Astrocyte (in vitro differentiated cells and primary cell): ENCODE data around the gene RUNX3. TPM values are rescaled to one million over a fixed set of nuclear protein-coding genes. Genes with fewer than 3 reads are reported as not detected.

Experiments used
- DNase-seq: peaks from one replicate; pipeline ENCODE4 v3.0.0-alpha.2; 2010; ENCODE audit warnings: low read depth
- FAIRE-seq: peaks from 2 replicates; lab custom pipeline; 2011; peaks lifted over from hg19 to GRCh38; lab: Jason Lieb, UNC
- H2AFZ ChIP-seq: 2 replicates; pipeline ENCODE4 v1.6.0; 2012; ENCODE audit warnings: low read depth, low read length, inconsistent platforms
- H3K27ac ChIP-seq: 2 replicates; pipeline ENCODE4 v1.5.1; 2011; ENCODE audit warnings: low read depth, low read length, inconsistent platforms
- H3K27me3 ChIP-seq: 2 replicates; pipeline ENCODE4 v1.6.0; 2011; ENCODE audit warnings: low read length, inconsistent platforms; ENCODE audit not compliant: insufficient read depth
- H3K36me3 ChIP-seq: 2 replicates; pipeline ENCODE4 v1.5.1; 2011; ENCODE audit warnings: low read length, inconsistent platforms; ENCODE audit not compliant: insufficient read depth
- H3K4me1 ChIP-seq: 2 replicates; pipeline ENCODE4 v1.5.1; 2011; ENCODE audit warnings: low read length, inconsistent platforms; ENCODE audit not compliant: insufficient read depth
- H3K4me2 ChIP-seq: 2 replicates; pipeline ENCODE4 v1.6.0; 2012; ENCODE audit warnings: low read length, inconsistent platforms
- H3K4me3 ChIP-seq: 2 replicates; pipeline ENCODE4 v1.5.1; 2011; ENCODE audit warnings: low read depth, mild to moderate bottlenecking, low read length, inconsistent platforms; ENCODE audit not compliant: insufficient read depth
- H3K79me2 ChIP-seq: 2 replicates; pipeline ENCODE4 v1.6.0; 2012; ENCODE audit warnings: mild to moderate bottlenecking, low read length, inconsistent platforms; ENCODE audit not compliant: insufficient read depth
- H3K9ac ChIP-seq: 2 replicates; pipeline ENCODE4 v1.6.0; 2012; ENCODE audit warnings: mild to moderate bottlenecking, low read length, inconsistent platforms
- H3K9me3 ChIP-seq: 2 replicates; pipeline ENCODE4 v1.5.1; 2012; ENCODE audit warnings: low read depth, mild to moderate bottlenecking, low read length, inconsistent platforms; ENCODE audit not compliant: insufficient read depth
- H4K20me1 ChIP-seq: 2 replicates; pipeline ENCODE4 v1.6.0; 2012; ENCODE audit warnings: low read length, inconsistent platforms; ENCODE audit not compliant: insufficient read depth
- H3K27ac Mint-ChIP-seq: one replicate; pipeline ENCODE4 v1.8.0; 2021; ENCODE audit warnings: mild to moderate bottlenecking, mixed read lengths; ENCODE audit not compliant: unreplicated experiment
- H3K27me3 Mint-ChIP-seq: one replicate; pipeline ENCODE4 v1.8.0; 2021; ENCODE audit warnings: low read depth, mixed read lengths; ENCODE audit not compliant: unreplicated experiment
- H3K36me3 Mint-ChIP-seq: one replicate; pipeline ENCODE4 v1.8.0; 2021; ENCODE audit warnings: low read depth, mixed read lengths; ENCODE audit not compliant: unreplicated experiment
- H3K4me1 Mint-ChIP-seq: one replicate; pipeline ENCODE4 v1.8.0; 2021; ENCODE audit warnings: low read depth, mixed read lengths; ENCODE audit not compliant: unreplicated experiment
- H3K4me3 Mint-ChIP-seq: one replicate; pipeline ENCODE4 v1.8.0; 2021; ENCODE audit warnings: mild to moderate bottlenecking, moderate library complexity, mixed read lengths; ENCODE audit not compliant: unreplicated experiment
- H3K9me3 Mint-ChIP-seq: one replicate; pipeline ENCODE4 v1.8.0; 2021; ENCODE audit warnings: mild to moderate bottlenecking, mixed read lengths; ENCODE audit not compliant: unreplicated experiment
- EZH2 ChIP-seq: IDR thresholded peaks from 2 replicates; pipeline ENCODE4 v1.6.1; 2012; ENCODE audit warnings: mild to moderate bottlenecking, low read length, inconsistent platforms; ENCODE audit not compliant: insufficient read depth
- total RNA-seq: library from RNA; stranded (reverse); gene quantifications from 2 replicates; pipeline ENCODE4 v1.2.1, GENCODE V29; 2021
- TF ChIP-seq, protein P1 (sequence below): IDR thresholded peaks from 2 replicates; pipeline ENCODE4 v1.5.1; 2011; ENCODE audit warnings: low read depth, mild to moderate bottlenecking, inconsistent platforms, low read length, moderate library complexity; ENCODE audit not compliant: insufficient read depth

Gene RUNX3
- total RNA-seq, 1 donor from 2014 or later: 2.5 TPM

DNA sequence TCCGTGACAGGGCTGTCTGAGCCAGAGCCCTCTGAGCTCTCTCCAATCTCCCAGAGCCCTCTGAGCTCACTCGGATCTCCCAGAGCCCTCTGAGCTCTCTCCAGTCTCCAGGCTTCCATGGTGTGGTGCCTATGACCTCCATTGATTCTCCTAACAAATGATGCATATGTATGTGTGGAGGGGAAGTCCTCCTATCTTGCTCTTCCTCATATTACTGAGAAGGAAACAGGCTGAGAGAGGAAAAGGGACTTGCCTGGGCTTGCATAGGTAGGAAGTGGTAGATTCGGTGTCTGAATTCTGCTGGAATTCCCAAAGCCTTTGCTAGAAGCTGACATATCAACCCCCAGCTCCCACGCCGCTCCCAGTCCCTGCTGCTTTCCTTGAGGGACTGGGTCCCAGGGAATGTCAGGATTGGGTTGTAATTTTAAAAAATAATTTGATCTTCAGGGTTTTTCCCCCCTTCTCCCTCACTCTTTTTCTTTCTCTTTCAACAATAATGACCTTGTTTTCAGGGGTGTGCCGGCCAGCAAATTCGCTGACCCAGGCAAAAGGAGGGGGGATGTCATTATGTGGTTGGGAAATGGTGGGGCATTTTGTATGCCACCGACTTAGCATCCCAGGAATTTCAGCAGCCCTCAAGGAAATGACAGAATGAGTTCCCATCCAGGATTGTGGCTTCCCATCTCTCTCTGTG, 42.3 kb upstream of the RUNX3 start:
- H3K36me3 Mint-ChIP-seq: peaks cover 6% of the 10 kb centered on the region
- peak overlapping the region; percentile 4 for H3K4me3 Mint-ChIP-seq
- peak overlapping the region; percentile 24 for H3K4me2 ChIP-seq
- no peak overlapping the region for H3K4me3 ChIP-seq
- no peaks in the 10 kb centered on the region for H3K36me3 ChIP-seq
- peaks cover 20% of the 10 kb centered on the region for H3K9me3 Mint-ChIP-seq
- H3K27me3 ChIP-seq: no peaks in the 10 kb centered on the region
- peak overlapping the region; percentile 45 for H3K27ac ChIP-seq
- H3K27ac Mint-ChIP-seq: peak overlapping the region; percentile 94
- H3K4me1 Mint-ChIP-seq: peaks cover 36% of the 10 kb centered on the region
- no peak for FAIRE-seq
- no peaks in the 10 kb centered on the region for H3K79me2 ChIP-seq
- H2AFZ ChIP-seq: peak overlapping the region; percentile 70
- H4K20me1 ChIP-seq: no peaks in the 10 kb centered on the region
- H3K4me1 ChIP-seq: peaks cover 31% of the 10 kb centered on the region
- TF ChIP-seq, protein P1, sequence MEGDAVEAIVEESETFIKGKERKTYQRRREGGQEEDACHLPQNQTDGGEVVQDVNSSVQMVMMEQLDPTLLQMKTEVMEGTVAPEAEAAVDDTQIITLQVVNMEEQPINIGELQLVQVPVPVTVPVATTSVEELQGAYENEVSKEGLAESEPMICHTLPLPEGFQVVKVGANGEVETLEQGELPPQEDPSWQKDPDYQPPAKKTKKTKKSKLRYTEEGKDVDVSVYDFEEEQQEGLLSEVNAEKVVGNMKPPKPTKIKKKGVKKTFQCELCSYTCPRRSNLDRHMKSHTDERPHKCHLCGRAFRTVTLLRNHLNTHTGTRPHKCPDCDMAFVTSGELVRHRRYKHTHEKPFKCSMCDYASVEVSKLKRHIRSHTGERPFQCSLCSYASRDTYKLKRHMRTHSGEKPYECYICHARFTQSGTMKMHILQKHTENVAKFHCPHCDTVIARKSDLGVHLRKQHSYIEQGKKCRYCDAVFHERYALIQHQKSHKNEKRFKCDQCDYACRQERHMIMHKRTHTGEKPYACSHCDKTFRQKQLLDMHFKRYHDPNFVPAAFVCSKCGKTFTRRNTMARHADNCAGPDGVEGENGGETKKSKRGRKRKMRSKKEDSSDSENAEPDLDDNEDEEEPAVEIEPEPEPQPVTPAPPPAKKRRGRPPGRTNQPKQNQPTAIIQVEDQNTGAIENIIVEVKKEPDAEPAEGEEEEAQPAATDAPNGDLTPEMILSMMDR: no peak
- no peak for TF ChIP-seq EZH2
- DNase-seq: no peak
- peaks cover 11% of the 10 kb centered on the region for H3K9me3 ChIP-seq
- no peaks in the 10 kb centered on the region for H3K27me3 Mint-ChIP-seq
- H3K9ac ChIP-seq: peak overlapping the region; percentile 8

DNA sequence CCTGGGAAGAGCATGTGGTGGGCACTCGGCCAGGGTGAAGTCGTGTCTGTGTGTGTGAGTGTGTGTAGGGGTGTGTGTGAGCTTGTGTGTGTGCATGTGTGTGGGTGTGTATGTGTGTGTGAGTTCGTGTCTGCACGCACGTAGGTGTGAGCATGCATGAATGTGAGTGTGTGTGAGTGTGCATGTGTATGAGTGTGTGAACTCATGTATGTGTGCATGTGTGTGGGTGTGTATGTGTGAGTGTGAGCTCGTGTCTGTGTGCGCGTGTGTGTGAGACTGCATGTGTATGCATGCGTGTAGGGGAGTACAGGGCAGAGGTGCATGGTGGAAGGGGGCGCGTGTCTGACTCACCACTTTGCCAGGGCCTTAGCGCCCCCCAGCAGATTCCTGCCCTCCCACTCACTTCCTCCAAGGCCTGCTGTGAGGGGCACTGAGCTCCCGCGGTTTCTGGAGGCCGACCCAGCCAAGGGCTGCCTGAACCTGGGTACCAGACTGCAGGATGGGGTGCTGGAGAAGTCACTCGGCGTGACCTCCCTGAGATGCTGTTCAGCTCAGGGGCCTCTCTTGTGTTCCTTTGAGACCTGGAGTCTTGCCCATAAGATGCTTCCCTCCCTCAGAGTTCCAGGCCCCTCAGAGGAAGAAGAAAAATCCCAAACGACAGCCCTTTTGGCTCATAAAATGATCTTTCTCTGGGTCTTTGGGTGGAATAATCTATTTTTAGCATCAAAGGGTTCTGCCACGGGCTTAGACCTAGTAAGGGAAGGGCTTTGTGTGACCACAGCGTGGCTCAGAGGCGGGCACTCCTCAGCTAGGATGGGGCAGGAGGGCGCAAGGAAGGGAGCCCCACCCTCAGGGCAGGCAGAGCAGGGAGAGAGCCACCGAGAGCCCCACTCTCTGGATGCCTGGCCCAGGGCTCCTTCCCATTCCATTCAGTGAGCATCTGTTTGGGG, 41.1 kb upstream of the RUNX3 start:
- Histone ChIP-seq H3K27ac (peak overlapping the region; percentile 45), H2AFZ (no peak overlapping the region), H3K9me3 (peaks cover 11% of the 10 kb centered on the region), H4K20me1 (no peaks in the 10 kb centered on the region), H3K4me2 (peak overlapping the region; percentile 63), H3K9ac (peak overlapping the region; percentile 51), H3K36me3 (no peaks in the 10 kb centered on the region), H3K4me3 (no peak overlapping the region), H3K79me2 (no peaks in the 10 kb centered on the region), H3K4me1 (peaks cover 42% of the 10 kb centered on the region), H3K27me3 (no peaks in the 10 kb centered on the region)
- peaks cover 18% of the 10 kb centered on the region for H3K9me3 Mint-ChIP-seq
- TF ChIP-seq, protein P1: no peak
- no peak for TF ChIP-seq EZH2
- peak; percentile 42 for DNase-seq
- H3K36me3 Mint-ChIP-seq: peaks cover 6% of the 10 kb centered on the region
- no peaks in the 10 kb centered on the region for H3K27me3 Mint-ChIP-seq
- FAIRE-seq: no peak
- H3K27ac Mint-ChIP-seq: peak overlapping the region; percentile 94
- H3K4me3 Mint-ChIP-seq: peak overlapping the region; percentile 66
- peaks cover 36% of the 10 kb centered on the region for H3K4me1 Mint-ChIP-seq
